Neural cell (in vitro differentiated cells): ENCODE measurements around the gene TRPC4AP. TPM values are rescaled to one million over a fixed set of nuclear protein-coding genes. Genes with fewer than 3 reads are reported as not detected.

ENCODE experiments used
- H2AFZ ChIP-seq: fragments of 200-600, 300-800 bp; sonication (generic), shearing (Covaris generic); 2 replicates; pipeline ENCODE4 v1.6.0; 2014; ENCODE audit warnings: low read depth, mild to moderate bottlenecking, antibody characterized with exemption, low read length, moderate library complexity
- H3F3A ChIP-seq: fragments of 200-600 bp; shearing (Covaris generic); 2 replicates; pipeline ENCODE4 v1.6.1; 2016; ENCODE audit warnings: mild to moderate bottlenecking, moderate library complexity, mixed read lengths, antibody characterized with exemption, low read length; ENCODE audit not compliant: insufficient read depth, poor library complexity, severe bottlenecking
- H3K27ac ChIP-seq: fragments of 200-600, 300-800 bp; sonication (generic), shearing (Covaris generic); 2 replicates; pipeline ENCODE4 v1.5.1; 2014; ENCODE audit warnings: mild to moderate bottlenecking, low read length, moderate library complexity
- H3K27me3 ChIP-seq: fragments of 300-800, 200-600 bp; sonication (generic), shearing (Covaris generic); 2 replicates; pipeline ENCODE4 v1.6.0; 2014; ENCODE audit warnings: mild to moderate bottlenecking, low read depth, low read length, moderate library complexity; ENCODE audit not compliant: insufficient read depth
- H3K36me3 ChIP-seq: fragments of 300-800, 200-600 bp; sonication (generic), shearing (Covaris generic); 2 replicates; pipeline ENCODE4 v1.5.1; 2014; ENCODE audit warnings: mild to moderate bottlenecking, antibody characterized with exemption, low read length, moderate library complexity; ENCODE audit not compliant: insufficient read depth
- H3K4me2 ChIP-seq: fragments of 300-800, 200-600 bp; sonication (generic), shearing (Covaris generic); 2 replicates; pipeline ENCODE4 v1.6.0; 2014; ENCODE audit warnings: mild to moderate bottlenecking, low read length
- H3K4me3 ChIP-seq: fragments of 300-800, 200-600 bp; sonication (generic), shearing (Covaris generic); 2 replicates; pipeline ENCODE4 v1.5.1; 2014; ENCODE audit warnings: mild to moderate bottlenecking, low read length, moderate library complexity
- H3K79me2 ChIP-seq: fragments of 200-600 bp; shearing (Covaris generic); replicated peaks from 2 replicates; pipeline ENCODE4 v1.6.0; 2014; ENCODE audit warnings: mild to moderate bottlenecking, low read length, moderate library complexity; ENCODE audit not compliant: insufficient read depth
- H3K9ac ChIP-seq: fragments of 300-800, 200-600 bp; sonication (generic), shearing (Covaris generic); 2 replicates; pipeline ENCODE4 v1.6.1; 2016; ENCODE audit warnings: mild to moderate bottlenecking, low read length, mixed read lengths
- H3K9me2 ChIP-seq: fragments of 200-600 bp; shearing (Covaris generic); 2 replicates; pipeline ENCODE4 v1.6.1; 2016; ENCODE audit warnings: mild to moderate bottlenecking, low read length, mixed read lengths; ENCODE audit not compliant: insufficient read depth
- H3K9me3 ChIP-seq: fragments of 200-600, 300-800 bp; sonication (generic), shearing (Covaris generic); 2 replicates; pipeline ENCODE4 v1.6.1; 2016; ENCODE audit warnings: mild to moderate bottlenecking, mixed run types, low read length, moderate library complexity, mixed read lengths
- H4K20me1 ChIP-seq: fragments of 200-600 bp; shearing (Covaris generic); 2 replicates; pipeline ENCODE4 v1.6.1; 2016; ENCODE audit warnings: mild to moderate bottlenecking, mixed run types; ENCODE audit not compliant: insufficient read depth
- CTCF ChIP-seq: fragments of 450-650 bp; IDR thresholded peaks from 2 replicates; pipeline ENCODE4 v1.5.1; 2014; ENCODE audit warnings: antibody characterized with exemption, mild to moderate bottlenecking, moderate library complexity; ENCODE audit not compliant: poor library complexity, severe bottlenecking
- EP300 ChIP-seq: fragments of 450-650 bp; conservative IDR thresholded peaks from 2 replicates; pipeline ENCODE4 v1.6.1; 2014; ENCODE audit warnings: antibody characterized with exemption, mild to moderate bottlenecking, moderate library complexity; ENCODE audit not compliant: poor library complexity, severe bottlenecking
- EZH2 ChIP-seq: fragments of 200-600, 300-800 bp; shearing (Covaris generic), sonication (generic); IDR thresholded peaks from 2 replicates; pipeline ENCODE4 v1.6.1; 2014; ENCODE audit warnings: antibody characterized with exemption, low read length, borderline replicate concordance, mild to moderate bottlenecking; ENCODE audit not compliant: insufficient read depth, poor library complexity, severe bottlenecking
- MXI1 ChIP-seq: fragments of 450-650 bp; conservative IDR thresholded peaks from 2 replicates; pipeline ENCODE4 v1.6.1; 2014; ENCODE audit warnings: antibody characterized with exemption, mild to moderate bottlenecking; ENCODE audit not compliant: poor library complexity, severe bottlenecking
- POLR2AphosphoS5 ChIP-seq: IDR thresholded peaks from 2 replicates; pipeline ENCODE4 v1.6.1; 2012
- RAD21 ChIP-seq: fragments of 450-650 bp; conservative IDR thresholded peaks from 2 replicates; pipeline ENCODE4 v1.6.1; 2014; ENCODE audit warnings: antibody characterized with exemption, mild to moderate bottlenecking, moderate library complexity
- REST ChIP-seq: IDR thresholded peaks from 2 replicates; pipeline ENCODE4 v1.6.1; 2012; ENCODE audit warnings: borderline replicate concordance
- SMC3 ChIP-seq: fragments of 450-650 bp; conservative IDR thresholded peaks from 2 replicates; pipeline ENCODE4 v1.6.1; 2014; ENCODE audit warnings: antibody characterized with exemption, mild to moderate bottlenecking, moderate library complexity; ENCODE audit not compliant: poor library complexity
- TAF1 ChIP-seq: IDR thresholded peaks from 2 replicates; pipeline ENCODE4 v1.6.1; 2012; ENCODE audit warnings: low read depth
- polyA plus RNA-seq: library from polyadenylated mRNA; depleted of rRNA; stranded (reverse); fragments of >200 nt; gene quantifications from 2 replicates; pipeline ENCODE4 v1.2.3, GENCODE V29; 2014

TRPC4AP gene
- polyA plus RNA-seq, 1 donor from 2014 or later: 85.9 TPM

GRCh38 chr20:35131934-35132333 lies 39.3 kb upstream of the TRPC4AP start:
- no peak overlapping the region for H3K4me2 ChIP-seq
- H3K79me2 ChIP-seq: no peaks in the 10 kb centered on the region

GRCh38 chr20:35129647-35130069 lies 37.1 kb upstream of the TRPC4AP start:
- Histone ChIP-seq H3F3A (no peaks in the 10 kb centered on the region), H3K9me3 (no peaks in the 10 kb centered on the region), H3K27me3 (no peaks in the 10 kb centered on the region), H3K36me3 (no peaks in the 10 kb centered on the region), H2AFZ (no peak overlapping the region), H3K4me2 (no peak overlapping the region), H3K79me2 (no peaks in the 10 kb centered on the region), H3K9me2 (no peaks in the 10 kb centered on the region), H3K4me3 (no peak overlapping the region), H3K9ac (no peak overlapping the region), H3K27ac (no peak overlapping the region), H4K20me1 (no peaks in the 10 kb centered on the region)
- TF ChIP-seq RAD21 (no peak), POLR2AphosphoS5 (no peak), CTCF (no peak), SMC3 (no peak), EP300 (no peak), MXI1 (no peak)

More at GRCh38 chr20:35131934-35132333, 39.3 kb upstream of the TRPC4AP start:
- Histone ChIP-seq H3F3A (no peaks in the 10 kb centered on the region), H3K27me3 (no peaks in the 10 kb centered on the region), H3K9me3 (no peaks in the 10 kb centered on the region), H3K27ac (no peak overlapping the region), H3K9ac (no peak overlapping the region), H4K20me1 (no peaks in the 10 kb centered on the region), H3K4me3 (no peak overlapping the region), H3K36me3 (no peaks in the 10 kb centered on the region), H3K9me2 (no peaks in the 10 kb centered on the region), H2AFZ (no peak overlapping the region)
- TF ChIP-seq CTCF (no peak), RAD21 (no peak), POLR2AphosphoS5 (no peak), REST (no peak), MXI1 (no peak), SMC3 (no peak), EP300 (no peak), EZH2 (no peak), TAF1 (no peak)
